Spleen (tissue), 7 donors: ENCODE data around the gene TAF15.

ENCODE experiments used
- POLR2AphosphoS5 ChIP-seq, 3 donors: sonication (generic); formaldehyde crosslinking; IDR thresholded peaks; one replicate each; pipeline ENCODE4 v1.5.1; 2017; ENCODE audit warnings: antibody characterized with exemption in 3 of 3
- TF ChIP-seq, protein P1 (sequence below), 11 experiments: fragments of 200-600 bp in 7 of 11; fragments of 450-650 bp in 4 of 11; sonication (generic) in 4 of 11; IDR thresholded peaks in 8 of 11; conservative IDR thresholded peaks in 3 of 11; 1 replicate in 7 of 11; 2 replicates in 4 of 11; pipeline versions ENCODE4 v1.4.0 to v1.8.0; 2016 to 2021; ENCODE audit warnings: antibody characterized with exemption in 11 of 11, inconsistent platforms in 4 of 11, mild to moderate bottlenecking in 1 of 11
- donor health status: DM: no; HTN: no; CAD: no; lungs with moderate emphysema.
- donor health status: DM: no; HTN: no; CAD: no.
- donor health status: DM: no; HTN: no; CAD: no.

DNA sequence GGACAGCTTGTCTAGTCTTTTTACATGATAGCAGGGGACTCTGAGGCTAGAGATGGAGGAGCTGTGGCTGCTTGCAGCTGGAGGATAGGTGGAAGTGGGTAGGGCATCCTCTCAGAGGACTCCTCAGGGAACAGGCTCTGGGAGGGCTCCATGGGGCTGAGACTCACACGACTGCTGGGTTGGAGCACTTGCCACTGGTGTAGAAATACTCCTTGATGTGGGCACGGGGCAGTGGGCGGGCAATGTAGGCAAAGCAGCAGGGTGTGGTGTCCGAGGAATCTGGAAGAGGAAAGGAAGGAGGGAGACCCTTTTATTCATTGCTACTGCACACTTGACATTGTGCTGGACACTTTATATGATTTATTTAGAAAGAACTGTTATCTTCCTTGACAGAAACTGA is 69.1 kb downstream of the TAF15 start:
- TF ChIP-seq, protein P1, sequence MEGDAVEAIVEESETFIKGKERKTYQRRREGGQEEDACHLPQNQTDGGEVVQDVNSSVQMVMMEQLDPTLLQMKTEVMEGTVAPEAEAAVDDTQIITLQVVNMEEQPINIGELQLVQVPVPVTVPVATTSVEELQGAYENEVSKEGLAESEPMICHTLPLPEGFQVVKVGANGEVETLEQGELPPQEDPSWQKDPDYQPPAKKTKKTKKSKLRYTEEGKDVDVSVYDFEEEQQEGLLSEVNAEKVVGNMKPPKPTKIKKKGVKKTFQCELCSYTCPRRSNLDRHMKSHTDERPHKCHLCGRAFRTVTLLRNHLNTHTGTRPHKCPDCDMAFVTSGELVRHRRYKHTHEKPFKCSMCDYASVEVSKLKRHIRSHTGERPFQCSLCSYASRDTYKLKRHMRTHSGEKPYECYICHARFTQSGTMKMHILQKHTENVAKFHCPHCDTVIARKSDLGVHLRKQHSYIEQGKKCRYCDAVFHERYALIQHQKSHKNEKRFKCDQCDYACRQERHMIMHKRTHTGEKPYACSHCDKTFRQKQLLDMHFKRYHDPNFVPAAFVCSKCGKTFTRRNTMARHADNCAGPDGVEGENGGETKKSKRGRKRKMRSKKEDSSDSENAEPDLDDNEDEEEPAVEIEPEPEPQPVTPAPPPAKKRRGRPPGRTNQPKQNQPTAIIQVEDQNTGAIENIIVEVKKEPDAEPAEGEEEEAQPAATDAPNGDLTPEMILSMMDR (IDR thresholded peaks at IDR 0.05 in 8 of 11, conservative IDR thresholded peaks at IDR 0.05 in 3 of 11), result no peak
- no peak for TF ChIP-seq POLR2AphosphoS5 (IDR thresholded peaks at IDR 0.05)
